Urothelium cell line (cell line): ENCODE results near the gene ADAMTS12.
"Not testable (repeated sequence)": the region's sequence is repeated elsewhere in the genome, so short reads cannot be mapped to it uniquely, and the experiment has no call there.

Experiments
- DNase-seq: peaks from one replicate; pipeline ENCODE4 v3.0.0; 2011; ENCODE audit warnings: low spot score, mixed read lengths
- FAIRE-seq: peaks from 2 replicates; lab custom pipeline; 2011; peaks lifted over from hg19 to GRCh38; lab: Jason Lieb, UNC

Gene ADAMTS12

GRCh38 chr5:33539790-33540189 is 352.0 kb downstream of the ADAMTS12 start:
- not testable (repeated sequence) for DNase-seq, FAIRE-seq

- DNase-seq (no peak), FAIRE-seq (no peak)
Measured at GRCh38 chr5:33539212-33539611, 352.6 kb downstream of the ADAMTS12 start.

- DNase-seq (no peak), FAIRE-seq (no peak)
Measured at GRCh38 chr5:33538201-33538600, 353.6 kb downstream of the ADAMTS12 start.

- no peak for DNase-seq
- no peak for FAIRE-seq
Measured at GRCh38 chr5:33537240-33537639, 354.6 kb downstream of the ADAMTS12 start.

- no peak for FAIRE-seq
- no peak for DNase-seq
Measured at GRCh38 chr5:33536802-33537201, 355.0 kb downstream of the ADAMTS12 start.

- DNase-seq, result no peak
- FAIRE-seq, result no peak
Measured at GRCh38 chr5:33531824-33532223, 360.0 kb downstream of the ADAMTS12 start.

GRCh38 chr5:33531037-33531298 is 360.8 kb downstream of the ADAMTS12 start:
- DNase-seq (no peak), FAIRE-seq (no peak)

GRCh38 chr5:33530183-33531036 is 361.4 kb downstream of the ADAMTS12 start:
- no peak for DNase-seq
- no peak for FAIRE-seq

- DNase-seq, result no peak
- no peak for FAIRE-seq
Measured at GRCh38 chr5:33527696-33528095, 364.1 kb downstream of the ADAMTS12 start.

- no peak for DNase-seq
- FAIRE-seq, result no peak
Measured at GRCh38 chr5:33526755-33527154, 365.0 kb downstream of the ADAMTS12 start.

- no peak for FAIRE-seq
- DNase-seq, result no peak
Measured at GRCh38 chr5:33524476-33524875, 367.3 kb downstream of the ADAMTS12 start.

- FAIRE-seq (peak; percentile 50), DNase-seq (no peak)
Measured at GRCh38 chr5:33523208-33523771, 368.5 kb downstream of the ADAMTS12 start.

GRCh38 chr5:33516421-33516820 is 375.4 kb downstream of the ADAMTS12 start:
- FAIRE-seq (no peak), DNase-seq (no peak)

- FAIRE-seq, DNase-seq: not testable (repeated sequence)
Measured at GRCh38 chr5:33515366-33515765, 376.4 kb downstream of the ADAMTS12 start.

- FAIRE-seq (no peak), DNase-seq (no peak)
Measured at GRCh38 chr5:33513462-33514185, 378.2 kb downstream of the ADAMTS12 start.

GRCh38 chr5:33509036-33509435 is 382.8 kb downstream of the ADAMTS12 start:
- DNase-seq, result no peak
- FAIRE-seq, result no peak

- no peak for FAIRE-seq
- no peak for DNase-seq
Measured at GRCh38 chr5:33507426-33507825, 384.4 kb downstream of the ADAMTS12 start.

- FAIRE-seq (no peak), DNase-seq (no peak)
Measured at GRCh38 chr5:33504570-33504969, 387.2 kb downstream of the ADAMTS12 start.

- FAIRE-seq (no peak), DNase-seq (no peak)
Measured at GRCh38 chr5:33501899-33502298, 389.9 kb downstream of the ADAMTS12 start.

- FAIRE-seq (no peak), DNase-seq (no peak)
Measured at GRCh38 chr5:33501260-33501659, 390.5 kb downstream of the ADAMTS12 start.

GRCh38 chr5:33494466-33494865 is 397.3 kb downstream of the ADAMTS12 start:
- FAIRE-seq (no peak), DNase-seq (no peak)

GRCh38 chr5:33491941-33492340 is 399.8 kb downstream of the ADAMTS12 start:
- DNase-seq (no peak), FAIRE-seq (no peak)
